Ascending aorta (tissue), 2 donors: Measurements from ENCODE around the gene VSIG2. TPM values are rescaled to one million over a fixed set of nuclear protein-coding genes. Genes with fewer than 3 reads are reported as not detected.
A peak's percentile ranks its signal among the peaks of the same experiment; 100 is the strongest.

Source experiments
- DNase-seq, 2 donors: peaks; one replicate each; pipeline ENCODE4 v3.0.0-alpha.2; 2019; ENCODE audit warnings: low spot score in 2 of 2
- H3K27ac ChIP-seq, 2 donors: fragments of 200-600 bp; sonication (generic); one replicate each; pipeline ENCODE4 v1.5.1; 2016 to 2017; ENCODE audit warnings: mild to moderate bottlenecking in 1 of 2
- H3K27me3 ChIP-seq: fragments of 200-600 bp; sonication (generic); one replicate; pipeline ENCODE4 v1.5.1; 2017
- H3K36me3 ChIP-seq, 2 donors: fragments of 200-600 bp; sonication (generic); one replicate each; pipeline ENCODE4 v1.5.1; 2016
- H3K4me1 ChIP-seq, 2 donors: fragments of 200-600 bp; sonication (generic); one replicate each; pipeline ENCODE4 v1.5.1; 2016 to 2017; ENCODE audit warnings: mild to moderate bottlenecking in 1 of 2
- H3K4me3 ChIP-seq, 2 donors: fragments of 200-600 bp; sonication (generic); one replicate each; pipeline ENCODE4 v1.5.1; 2016 to 2017; ENCODE audit warnings: mild to moderate bottlenecking in 1 of 2
- H3K9me3 ChIP-seq, 2 donors: fragments of 200-600 bp; sonication (generic); one replicate each; pipeline ENCODE4 v1.5.1; 2016
- intact Hi-C: fragments of 100-400 bp; cut with DNase I; formaldehyde crosslinking; loops from one replicate; pipeline ENCODE4 v1.15.1; 2023
- total RNA-seq: library from RNA; depleted of rRNA; stranded (reverse); fragments of >200 nt; gene quantifications from one replicate; pipeline ENCODE4 v1.1.0, GENCODE V29; 2016
- TF ChIP-seq, protein P1 (sequence below), 3 experiments: fragments of 200-600 bp in 2 of 3; fragments of 450-650 bp in 1 of 3; sonication (generic) in 2 of 3; IDR thresholded peaks; one replicate each; pipeline ENCODE4 v1.5.1; 2016 to 2019; ENCODE audit warnings: antibody characterized with exemption in 3 of 3, mild to moderate bottlenecking in 1 of 3, moderate library complexity in 1 of 3

The VSIG2 gene
- total RNA-seq, 1 donor from 2014 or later = not detected

DNA sequence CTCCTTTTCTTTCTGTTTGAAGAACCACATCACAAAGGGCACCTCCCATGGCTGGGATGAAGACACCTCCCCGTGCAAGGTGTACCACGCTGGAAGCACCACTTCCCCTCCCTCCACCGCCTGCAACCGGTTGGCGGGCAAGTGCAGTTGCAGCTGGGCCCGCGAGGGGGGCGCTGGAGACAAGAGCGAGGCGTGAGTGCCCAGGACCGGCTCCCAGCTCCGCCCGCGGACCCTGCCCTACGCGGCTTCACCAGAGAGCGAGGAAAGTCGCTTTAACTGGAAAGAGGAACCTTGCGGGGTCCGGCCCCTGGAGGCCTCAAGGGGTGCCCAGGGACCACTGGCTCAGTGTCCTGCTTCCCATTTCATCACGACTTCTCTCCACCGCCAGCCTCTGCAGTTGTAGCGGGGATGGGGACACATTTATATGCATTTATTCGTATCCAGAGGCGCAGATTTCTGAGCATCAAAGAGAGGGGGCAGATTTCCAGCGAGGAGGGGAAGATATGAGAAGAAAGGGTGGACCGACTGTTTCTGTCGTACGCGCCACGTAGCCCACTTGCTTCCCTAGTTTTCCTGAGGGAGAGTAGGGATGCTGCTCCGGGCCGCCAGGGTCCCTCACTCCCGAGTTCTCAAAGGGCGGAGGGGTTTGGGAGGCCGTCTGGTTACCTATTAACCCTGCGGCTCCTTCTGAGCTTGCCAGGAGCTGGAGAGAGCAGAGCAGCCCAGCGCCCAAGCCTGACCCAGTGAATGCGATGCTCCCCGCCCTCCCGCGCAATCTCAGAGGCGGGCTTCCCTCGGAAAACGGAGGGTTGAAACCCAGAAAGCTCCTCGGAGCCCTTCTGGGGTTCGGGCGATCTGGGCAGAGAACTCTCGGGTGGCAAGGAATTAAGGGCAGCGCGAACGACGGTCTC is 6.6 kb upstream of the VSIG2 start:
- no peaks in the 10 kb centered on the region for H3K9me3 ChIP-seq
- H3K4me1 ChIP-seq = peaks cover 3 to 21% of the 10 kb centered on the region in 2 donors
- H3K36me3 ChIP-seq = no peaks in the 10 kb centered on the region
- TF ChIP-seq, protein P1, sequence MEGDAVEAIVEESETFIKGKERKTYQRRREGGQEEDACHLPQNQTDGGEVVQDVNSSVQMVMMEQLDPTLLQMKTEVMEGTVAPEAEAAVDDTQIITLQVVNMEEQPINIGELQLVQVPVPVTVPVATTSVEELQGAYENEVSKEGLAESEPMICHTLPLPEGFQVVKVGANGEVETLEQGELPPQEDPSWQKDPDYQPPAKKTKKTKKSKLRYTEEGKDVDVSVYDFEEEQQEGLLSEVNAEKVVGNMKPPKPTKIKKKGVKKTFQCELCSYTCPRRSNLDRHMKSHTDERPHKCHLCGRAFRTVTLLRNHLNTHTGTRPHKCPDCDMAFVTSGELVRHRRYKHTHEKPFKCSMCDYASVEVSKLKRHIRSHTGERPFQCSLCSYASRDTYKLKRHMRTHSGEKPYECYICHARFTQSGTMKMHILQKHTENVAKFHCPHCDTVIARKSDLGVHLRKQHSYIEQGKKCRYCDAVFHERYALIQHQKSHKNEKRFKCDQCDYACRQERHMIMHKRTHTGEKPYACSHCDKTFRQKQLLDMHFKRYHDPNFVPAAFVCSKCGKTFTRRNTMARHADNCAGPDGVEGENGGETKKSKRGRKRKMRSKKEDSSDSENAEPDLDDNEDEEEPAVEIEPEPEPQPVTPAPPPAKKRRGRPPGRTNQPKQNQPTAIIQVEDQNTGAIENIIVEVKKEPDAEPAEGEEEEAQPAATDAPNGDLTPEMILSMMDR (IDR thresholded peaks at IDR 0.05) = peak; percentile 58 to 79 (median 74)
- no peaks in the 10 kb centered on the region for H3K27me3 ChIP-seq
- intact Hi-C loops = no loop called here
- H3K4me3 ChIP-seq = peak overlapping the region; percentile 62 to 67
- H3K27ac ChIP-seq = peak overlapping the region; percentile 85 to 89
- peak in 1 of 2 donors; percentile 84 for DNase-seq

DNA sequence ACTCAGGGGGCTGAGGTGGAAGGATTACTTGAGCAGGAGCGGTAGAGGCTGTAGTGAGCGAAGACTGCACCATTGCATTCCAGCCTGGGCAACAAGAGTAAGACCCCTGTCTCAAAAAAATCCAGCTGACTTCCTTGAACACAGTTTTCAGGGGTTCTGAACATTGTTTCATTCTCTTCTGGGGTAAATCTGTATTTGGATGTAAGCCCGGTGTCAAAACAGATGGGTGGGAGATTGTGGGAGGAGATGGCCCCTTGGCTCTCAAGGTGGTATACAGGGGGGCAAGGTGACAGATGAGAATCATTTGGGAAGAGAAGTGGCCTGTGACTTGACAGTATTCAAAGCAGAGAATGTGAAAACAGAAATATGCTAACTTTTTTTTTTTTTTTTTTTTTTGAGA is 5.3 kb upstream of the VSIG2 start:
- Histone ChIP-seq H3K4me1 (peaks cover 3 to 11% of the 10 kb centered on the region in 2 donors), H3K36me3 (peaks cover 0 to 3% of the 10 kb centered on the region in 2 donors), H3K27ac (no peak overlapping the region), H3K27me3 (no peaks in the 10 kb centered on the region), H3K4me3 (no peak overlapping the region), H3K9me3 (no peaks in the 10 kb centered on the region)
- TF ChIP-seq, protein P1 (IDR thresholded peaks at IDR 0.05) = no peak
- intact Hi-C loops = no loop called here
- DNase-seq = no peak

DNA sequence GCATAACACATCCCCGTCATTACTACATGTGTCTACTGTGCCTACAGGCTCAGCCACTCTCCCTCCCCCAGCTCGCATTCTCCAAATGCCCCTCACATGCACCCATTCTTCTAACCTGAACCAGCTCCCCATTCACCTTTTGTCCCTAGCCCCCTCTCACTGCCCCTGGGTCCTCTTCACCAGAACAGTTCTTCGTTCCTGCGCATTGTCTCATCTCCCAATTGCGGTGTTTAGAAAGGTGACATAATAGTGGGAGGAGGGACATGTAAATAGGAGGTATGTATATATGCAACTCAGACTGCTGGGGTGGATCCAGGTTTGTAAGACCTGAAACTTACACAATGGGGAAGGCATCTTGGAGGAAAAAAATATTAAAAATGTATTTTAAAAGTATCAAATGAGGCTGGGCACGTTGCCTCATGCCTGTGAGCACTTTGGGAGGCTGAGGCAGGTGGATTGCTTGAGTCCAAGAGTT is 4.7 kb upstream of the VSIG2 start:
- H3K36me3 ChIP-seq = peaks cover 0 to 3% of the 10 kb centered on the region in 2 donors
- H3K4me3 ChIP-seq = no peak overlapping the region
- DNase-seq = no peak
- no peaks in the 10 kb centered on the region for H3K9me3 ChIP-seq
- TF ChIP-seq, protein P1 (IDR thresholded peaks at IDR 0.05) = no peak
- peaks cover 3 to 11% of the 10 kb centered on the region in 2 donors for H3K4me1 ChIP-seq
- intact Hi-C loops = no loop called here
- H3K27ac ChIP-seq = no peak overlapping the region
- no peaks in the 10 kb centered on the region for H3K27me3 ChIP-seq

DNA sequence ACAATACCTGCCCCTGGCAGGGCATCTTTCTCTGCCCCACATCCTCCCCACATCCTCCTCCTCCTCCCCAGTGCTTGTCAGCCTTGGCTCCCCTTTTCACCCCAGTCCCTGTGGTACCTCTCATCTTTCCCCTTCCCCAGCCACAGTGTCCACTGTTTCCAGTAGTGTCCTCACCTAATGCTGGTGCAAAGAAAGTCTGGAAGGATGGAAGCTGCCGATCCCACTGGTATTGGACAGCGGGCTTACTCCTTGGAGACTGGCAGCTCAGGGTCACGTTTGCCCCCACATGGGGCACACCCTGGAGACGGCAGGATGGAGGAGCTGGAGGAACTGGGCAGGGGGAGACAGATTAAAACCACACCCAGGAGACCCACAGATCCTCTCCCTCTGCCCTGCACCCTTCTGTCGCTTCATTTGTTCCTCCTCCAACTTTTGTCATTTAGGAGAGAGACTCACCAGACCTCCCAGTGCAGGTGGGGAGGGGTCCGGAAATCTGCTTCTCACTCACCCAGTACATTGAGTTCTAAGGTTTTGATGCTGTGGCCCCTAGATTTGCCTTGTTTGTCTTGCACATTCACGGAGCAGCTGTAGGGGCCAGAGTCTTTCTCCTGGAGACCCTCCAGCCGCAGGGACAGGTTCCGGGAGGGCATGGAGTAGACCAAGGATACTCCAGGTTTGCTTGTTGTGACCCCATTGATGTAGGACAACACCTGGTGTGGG is 4.1 kb upstream of the VSIG2 start:
- peaks cover 0 to 3% of the 10 kb centered on the region in 2 donors for H3K36me3 ChIP-seq
- intact Hi-C loops = no loop called here
- no peaks in the 10 kb centered on the region for H3K27me3 ChIP-seq
- H3K4me1 ChIP-seq = peaks cover 3 to 11% of the 10 kb centered on the region in 2 donors
- no peaks in the 10 kb centered on the region for H3K9me3 ChIP-seq
- no peak for DNase-seq
- no peak overlapping the region for H3K27ac ChIP-seq
- TF ChIP-seq, protein P1 (IDR thresholded peaks at IDR 0.05) = no peak
- H3K4me3 ChIP-seq = no peak overlapping the region

DNA sequence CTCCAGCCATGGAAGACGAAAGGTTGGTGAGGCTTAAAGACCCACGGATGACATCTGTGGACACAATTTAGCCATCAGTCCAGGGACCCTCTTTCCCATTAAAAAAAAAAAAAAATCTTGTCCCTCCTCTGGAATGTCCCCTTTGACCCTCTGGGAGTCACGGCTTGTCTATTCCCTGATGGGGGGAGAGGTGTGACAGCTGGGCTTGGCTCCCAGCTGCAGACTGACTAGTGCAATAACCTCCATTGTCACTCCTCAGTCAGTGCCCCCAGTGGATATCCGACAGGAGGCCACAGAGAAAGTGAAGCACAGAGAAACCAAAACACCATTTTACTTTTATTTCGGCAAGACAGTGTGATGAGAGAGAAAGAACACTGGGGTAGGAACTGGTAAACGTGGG is 2.7 kb upstream of the VSIG2 start:
- Histone ChIP-seq H3K4me1 (peaks cover 3 to 7% of the 10 kb centered on the region in 2 donors), H3K4me3 (no peak overlapping the region), H3K27ac (no peak overlapping the region), H3K9me3 (no peaks in the 10 kb centered on the region), H3K36me3 (peaks cover 0 to 3% of the 10 kb centered on the region in 2 donors), H3K27me3 (no peaks in the 10 kb centered on the region)
- TF ChIP-seq, protein P1 (IDR thresholded peaks at IDR 0.05) = no peak
- DNase-seq = no peak
- intact Hi-C loops = no loop called here
